Hypothalamus (tissue), 51 donors: ENCODE measurements around the gene TFAP2B.

Source experiments
- DNase-seq, 51 donors: peaks; one replicate each; lab custom pipeline; 2025; lab: John Stamatoyannopoulos, UW

TFAP2B gene

GRCh38 chr6:50846144-50846851, 27.6 kb downstream of the TFAP2B start:
- DNase-seq = no peak

GRCh38 chr6:50846852-50847155, 28.1 kb downstream of the TFAP2B start:
- DNase-seq = no peak

- no peak for DNase-seq
Measured at GRCh38 chr6:50847890-50848594, 29.4 kb downstream of the TFAP2B start.

- no peak for DNase-seq
Measured at GRCh38 chr6:50848989-50849795, 30.5 kb downstream of the TFAP2B start.

- DNase-seq = no peak
Measured at GRCh38 chr6:50849796-50850180, 31.1 kb downstream of the TFAP2B start.

GRCh38 chr6:50850223-50851048, 31.8 kb downstream of the TFAP2B start:
- DNase-seq = no peak

- DNase-seq = no peak
Measured at GRCh38 chr6:50851049-50851845, 32.6 kb downstream of the TFAP2B start.

GRCh38 chr6:50853939-50854338, 35.3 kb downstream of the TFAP2B start:
- no peak for DNase-seq

GRCh38 chr6:50861692-50862091, 43.0 kb downstream of the TFAP2B start:
- no peak for DNase-seq

- peak in 1 of 51 donors; percentile 1 for DNase-seq
Measured at GRCh38 chr6:50862176-50862575, 43.5 kb downstream of the TFAP2B start.

- DNase-seq = no peak
Measured at GRCh38 chr6:50864601-50865000, 45.9 kb downstream of the TFAP2B start.

GRCh38 chr6:50868466-50868865, 49.8 kb downstream of the TFAP2B start:
- no peak for DNase-seq

GRCh38 chr6:50873167-50873566, 54.5 kb downstream of the TFAP2B start:
- no peak for DNase-seq

- DNase-seq = no peak
Measured at GRCh38 chr6:50884364-50884763, 65.7 kb downstream of the TFAP2B start.

- DNase-seq = no peak
Measured at GRCh38 chr6:50887112-50887511, 68.4 kb downstream of the TFAP2B start.

- DNase-seq = no peak
Measured at GRCh38 chr6:50889497-50889896, 70.8 kb downstream of the TFAP2B start.

GRCh38 chr6:50889935-50890334, 71.3 kb downstream of the TFAP2B start:
- DNase-seq = no peak

GRCh38 chr6:50890579-50890978, 71.9 kb downstream of the TFAP2B start:
- DNase-seq = no peak

GRCh38 chr6:50891290-50891689, 72.6 kb downstream of the TFAP2B start:
- no peak for DNase-seq
